Trophoblast cell (in vitro differentiated cells and primary cell): ENCODE results near the gene CHRM1.

Source experiments
- DNase-seq, 2 donors: peaks; one replicate each; pipeline ENCODE4 v3.0.0-alpha.2; 2016
- H2AFZ ChIP-seq: 2 replicates; pipeline ENCODE4 v1.6.1; 2013; ENCODE audit warnings: low read length, moderate library complexity, mild to moderate bottlenecking; ENCODE audit not compliant: insufficient read depth, poor library complexity
- H2AK5ac ChIP-seq: 2 replicates; pipeline ENCODE4 v1.6.1; 2013; ENCODE audit warnings: mild to moderate bottlenecking, low read length
- H2BK120ac ChIP-seq: 2 replicates; pipeline ENCODE4 v1.6.1; 2013; ENCODE audit warnings: low read length, mild to moderate bottlenecking, moderate library complexity; ENCODE audit not compliant: insufficient read depth, poor library complexity
- H2BK12ac ChIP-seq: 2 replicates; pipeline ENCODE4 v1.6.1; 2013; ENCODE audit warnings: mild to moderate bottlenecking, low read length, moderate library complexity
- H2BK5ac ChIP-seq: 2 replicates; pipeline ENCODE4 v1.6.1; 2013; ENCODE audit warnings: low read length, low read depth, moderate library complexity, mild to moderate bottlenecking; ENCODE audit not compliant: poor library complexity
- H3K14ac ChIP-seq: 2 replicates; pipeline ENCODE4 v1.6.1; 2013; ENCODE audit warnings: mild to moderate bottlenecking, low read length
- H3K18ac ChIP-seq: 2 replicates; pipeline ENCODE4 v1.6.1; 2013; ENCODE audit warnings: mild to moderate bottlenecking, low read length
- H3K23ac ChIP-seq: 2 replicates; pipeline ENCODE4 v1.6.1; 2013; ENCODE audit warnings: low read length
- H3K27ac ChIP-seq: 2 replicates; pipeline ENCODE4 v1.5.1; 2013; ENCODE audit warnings: low read depth, mild to moderate bottlenecking, inconsistent platforms, low read length, moderate library complexity
- H3K27me3 ChIP-seq: 2 replicates; pipeline ENCODE4 v1.6.1; 2013; ENCODE audit warnings: inconsistent platforms, mild to moderate bottlenecking, low read length, moderate library complexity; ENCODE audit not compliant: insufficient read depth
- H3K36me3 ChIP-seq, 2 experiments: 1 replicate in 1 of 2; 2 replicates in 1 of 2; pipeline ENCODE4 v1.6.1; 2013; ENCODE audit warnings: low read length in 2 of 2, mild to moderate bottlenecking in 2 of 2, moderate library complexity in 1 of 2; ENCODE audit not compliant: insufficient read depth in 2 of 2, control insufficient read depth in 1 of 2
- H3K4ac ChIP-seq: 2 replicates; pipeline ENCODE4 v1.6.1; 2013; ENCODE audit warnings: low read depth, mild to moderate bottlenecking, low read length, moderate library complexity
- H3K4me1 ChIP-seq, 2 experiments: 1 replicate in 1 of 2; 2 replicates in 1 of 2; pipeline ENCODE4 v1.6.1; 2013; ENCODE audit warnings: low read length in 2 of 2, mild to moderate bottlenecking in 2 of 2, moderate library complexity in 1 of 2; ENCODE audit not compliant: insufficient read depth in 2 of 2, control insufficient read depth in 1 of 2
- H3K4me2 ChIP-seq: 2 replicates; pipeline ENCODE4 v1.6.1; 2013; ENCODE audit warnings: inconsistent platforms, mild to moderate bottlenecking, low read length, moderate library complexity
- H3K4me3 ChIP-seq: 2 replicates; pipeline ENCODE4 v1.5.1; 2013; ENCODE audit warnings: mild to moderate bottlenecking, low read depth, low read length, inconsistent platforms
- H3K79me1 ChIP-seq: one replicate; pipeline ENCODE4 v1.6.1; 2013; ENCODE audit warnings: low read length
- H3K79me2 ChIP-seq: 2 replicates; pipeline ENCODE4 v1.6.1; 2013; ENCODE audit warnings: low read length, mild to moderate bottlenecking; ENCODE audit not compliant: control insufficient read depth, insufficient read depth, poor library complexity
- H3K9ac ChIP-seq: 2 replicates; pipeline ENCODE4 v1.6.1; 2013; ENCODE audit warnings: mild to moderate bottlenecking, low read length
- H3K9me3 ChIP-seq: 2 replicates; pipeline ENCODE4 v1.6.1; 2013; ENCODE audit warnings: low read depth, mild to moderate bottlenecking, control low read depth, inconsistent platforms, low read length; ENCODE audit not compliant: insufficient read depth
- H4K12ac ChIP-seq: 2 replicates; pipeline ENCODE4 v1.6.1; 2013; ENCODE audit warnings: low read depth, mild to moderate bottlenecking, low read length, moderate library complexity
- H4K8ac ChIP-seq: 2 replicates; pipeline ENCODE4 v1.6.1; 2013; ENCODE audit warnings: low read depth, mild to moderate bottlenecking, low read length, moderate library complexity
- H4K91ac ChIP-seq: one replicate; pipeline ENCODE4 v1.6.1; 2013; ENCODE audit warnings: low read depth, mild to moderate bottlenecking, low read length, moderate library complexity
- WGBS: extraction: QIAGEN DNeasy Blood & Tissue Kit; methylation state at CpG from one replicate; pipeline ENCODE4 v1.1.7; 2013; ENCODE audit warnings: missing lambda C conversion rate; ENCODE audit not compliant: insufficient read length, insufficient coverage; ENCODE audit errors: extremely low coverage; 5-methylcytosine and 5-hydroxymethylcytosine counted together

The CHRM1 gene

GRCh38 chr11:62908468-62909072, 12.6 kb downstream of the CHRM1 start:
- Histone ChIP-seq H3K14ac (peak overlapping the region; percentile 26), H2AFZ (peak overlapping the region; percentile 31), H3K27me3 (no peaks in the 10 kb centered on the region), H3K9ac (no peak overlapping the region), H4K12ac (peak overlapping the region; percentile 8), H3K79me1 (peaks cover 11% of the 10 kb centered on the region), H2BK12ac (peak overlapping the region; percentile 21), H3K4me1 (peaks cover 15 to 19% of the 10 kb centered on the region in 2 experiments), H2AK5ac (peak overlapping the region; percentile 7), H3K79me2 (no peaks in the 10 kb centered on the region), H4K91ac (peak overlapping the region; percentile 49), H3K4ac (no peak overlapping the region), H2BK5ac (no peak overlapping the region), H3K9me3 (peaks cover 4% of the 10 kb centered on the region), H3K18ac (peak overlapping the region; percentile 19), H3K4me2 (no peak overlapping the region), H4K8ac (peak overlapping the region; percentile 80), H3K36me3 (no peaks in the 10 kb centered on the region), H3K23ac (no peak overlapping the region), H3K27ac (no peak overlapping the region), H2BK120ac (peak overlapping the region; percentile 40), H3K4me3 (no peak overlapping the region)
- no peak for DNase-seq
- WGBS: no CpG with 5 or more reads among the region's 9 CpGs

GRCh38 chr11:62905927-62906531, 15.1 kb downstream of the CHRM1 start:
- Histone ChIP-seq H3K4me3 (no peak overlapping the region), H3K23ac (no peak overlapping the region), H3K79me2 (no peaks in the 10 kb centered on the region), H3K18ac (no peak overlapping the region), H3K27ac (no peak overlapping the region), H3K27me3 (no peaks in the 10 kb centered on the region), H3K9ac (no peak overlapping the region), H3K36me3 (no peaks in the 10 kb centered on the region), H2AFZ (no peak overlapping the region), H2AK5ac (no peak overlapping the region), H3K9me3 (peaks cover 4% of the 10 kb centered on the region), H3K4ac (no peak overlapping the region), H4K12ac (no peak overlapping the region), H2BK120ac (no peak overlapping the region), H3K4me1 (peaks cover 15 to 17% of the 10 kb centered on the region in 2 experiments), H3K79me1 (peaks cover 11% of the 10 kb centered on the region), H3K14ac (no peak overlapping the region), H4K91ac (no peak overlapping the region), H3K4me2 (no peak overlapping the region), H4K8ac (no peak overlapping the region), H2BK5ac (no peak overlapping the region), H2BK12ac (no peak overlapping the region)
- peak; percentile 68 to 92 for DNase-seq
- no CpG with 5 or more reads among the region's 14 CpGs for WGBS

- WGBS: no CpG with 5 or more reads among the region's 3 CpGs
- no peak overlapping the region for H2BK12ac ChIP-seq
- H3K27me3 ChIP-seq: no peaks in the 10 kb centered on the region
- no peak overlapping the region for H2AFZ ChIP-seq
- no peak overlapping the region for H2AK5ac ChIP-seq
- H3K4me3 ChIP-seq: no peak overlapping the region
- no peak overlapping the region for H4K12ac ChIP-seq
- H3K9ac ChIP-seq: no peak overlapping the region
- no peak overlapping the region for H3K23ac ChIP-seq
- no peak overlapping the region for H4K8ac ChIP-seq
- no peak overlapping the region for H3K4ac ChIP-seq
- peaks cover 11% of the 10 kb centered on the region for H3K79me1 ChIP-seq
- no peak overlapping the region for H3K27ac ChIP-seq
- H4K91ac ChIP-seq: no peak overlapping the region
- no peak overlapping the region for H3K18ac ChIP-seq
- H3K4me2 ChIP-seq: no peak overlapping the region
- H3K79me2 ChIP-seq: no peaks in the 10 kb centered on the region
- DNase-seq: no peak
- H3K4me1 ChIP-seq: peaks cover 14 to 15% of the 10 kb centered on the region in 2 experiments
- H3K9me3 ChIP-seq: peaks cover under 1% of the 10 kb centered on the region
- H3K36me3 ChIP-seq: no peaks in the 10 kb centered on the region
- no peak overlapping the region for H2BK120ac ChIP-seq
- H2BK5ac ChIP-seq: no peak overlapping the region
- no peak overlapping the region for H3K14ac ChIP-seq
These were observed 15.9 kb downstream of the CHRM1 start for GRCh38 chr11:62905296-62905695.

GRCh38 chr11:62902932-62903331, 18.2 kb downstream of the CHRM1 start:
- Histone ChIP-seq H3K4me1 (no peaks in the 10 kb centered on the region), H3K79me1 (no peaks in the 10 kb centered on the region), H3K4me3 (no peak overlapping the region), H3K4me2 (no peak overlapping the region), H3K18ac (no peak overlapping the region), H2BK120ac (no peak overlapping the region), H3K23ac (no peak overlapping the region), H2BK5ac (no peak overlapping the region), H2BK12ac (no peak overlapping the region), H4K8ac (no peak overlapping the region), H2AK5ac (no peak overlapping the region), H3K36me3 (no peaks in the 10 kb centered on the region), H3K27me3 (no peaks in the 10 kb centered on the region), H3K9me3 (no peaks in the 10 kb centered on the region), H3K27ac (no peak overlapping the region), H4K12ac (no peak overlapping the region), H3K9ac (no peak overlapping the region), H3K4ac (no peak overlapping the region), H4K91ac (no peak overlapping the region), H3K79me2 (no peaks in the 10 kb centered on the region), H3K14ac (no peak overlapping the region), H2AFZ (no peak overlapping the region)
- DNase-seq: no peak
- no CpG with 5 or more reads among the region's 1 CpG for WGBS
